ENCODE data around the gene FBXO28.
"Not testable (repeated sequence)": the region's sequence is repeated elsewhere in the genome, so short reads cannot be mapped to it uniquely, and the experiment has no call there.

Gene FBXO28, protein sequence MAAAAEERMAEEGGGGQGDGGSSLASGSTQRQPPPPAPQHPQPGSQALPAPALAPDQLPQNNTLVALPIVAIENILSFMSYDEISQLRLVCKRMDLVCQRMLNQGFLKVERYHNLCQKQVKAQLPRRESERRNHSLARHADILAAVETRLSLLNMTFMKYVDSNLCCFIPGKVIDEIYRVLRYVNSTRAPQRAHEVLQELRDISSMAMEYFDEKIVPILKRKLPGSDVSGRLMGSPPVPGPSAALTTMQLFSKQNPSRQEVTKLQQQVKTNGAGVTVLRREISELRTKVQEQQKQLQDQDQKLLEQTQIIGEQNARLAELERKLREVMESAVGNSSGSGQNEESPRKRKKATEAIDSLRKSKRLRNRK

GRCh38 chr1:224113918-224114786 is at the start of gene FBXO28:
TSS of gene FBXO28 (plus strand) at chr1:224114111. CDS start at chr1:224114130, 19 bp downstream.
- peak; percentile 94 for DNase-seq

GRCh38 chr1:224064150-224064549 is 49.8 kb upstream of the FBXO28 start:
- DNase-seq = no peak

GRCh38 chr1:224065455-224065854 is 48.5 kb upstream of the FBXO28 start:
- DNase-seq = no peak

DNA sequence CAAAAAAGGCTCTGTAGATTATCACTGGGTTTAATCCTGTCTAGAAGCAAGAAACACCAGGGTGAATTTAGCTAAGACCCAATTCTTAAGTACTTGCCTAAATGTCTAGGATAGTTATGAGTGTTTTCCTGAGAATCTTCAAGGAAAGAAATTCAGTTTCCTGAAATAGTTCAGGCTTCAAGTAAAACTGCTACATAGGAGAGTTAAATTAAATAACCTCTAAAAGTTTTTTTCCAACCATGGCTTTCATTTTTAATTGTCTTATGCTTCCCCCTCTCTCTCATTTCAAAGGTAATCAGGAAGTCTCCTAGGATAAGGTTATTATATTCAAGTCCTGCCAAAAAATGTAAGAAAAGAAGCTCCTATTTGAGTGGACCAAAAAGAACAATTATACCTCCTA is 46.7 kb upstream of the FBXO28 start:
- DNase-seq = no peak

GRCh38 chr1:224067621-224068457 is 46.1 kb upstream of the FBXO28 start:
- no peak for DNase-seq

DNA sequence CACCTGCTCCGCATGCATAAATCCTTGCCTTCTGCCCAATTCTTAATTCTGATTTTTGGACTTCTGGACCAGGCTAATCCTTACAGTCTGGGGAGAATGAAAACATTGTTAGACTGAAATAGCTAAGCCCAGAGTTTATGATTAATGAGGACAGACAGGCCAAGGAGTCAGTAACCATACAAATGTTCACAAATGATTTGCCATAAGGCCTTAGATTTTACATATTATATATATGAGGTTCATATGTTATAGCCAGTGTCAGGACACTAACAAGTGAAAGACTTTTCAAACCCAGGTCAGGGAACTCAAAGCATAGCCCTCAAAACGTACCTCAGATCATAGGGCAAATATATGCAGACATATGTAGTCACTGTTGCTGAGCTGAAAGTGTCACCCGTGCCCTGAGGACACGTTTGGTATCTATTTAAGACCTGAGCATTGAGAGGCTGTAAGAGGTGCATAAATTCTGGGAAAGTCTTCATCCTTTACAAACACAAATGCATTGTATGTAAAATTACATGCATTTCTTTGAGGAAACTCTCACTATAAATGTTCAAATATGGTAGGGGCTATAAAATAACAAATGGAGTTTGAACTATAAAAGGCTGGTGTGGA is 45.3 kb upstream of the FBXO28 start:
- no peak for DNase-seq

GRCh38 chr1:224069138-224069537 is 44.8 kb upstream of the FBXO28 start:
- DNase-seq = no peak

- no peak for DNase-seq
Measured at GRCh38 chr1:224070521-224070920, 43.4 kb upstream of the FBXO28 start.

GRCh38 chr1:224076407-224076806 is 37.5 kb upstream of the FBXO28 start:
- no peak for DNase-seq

DNA sequence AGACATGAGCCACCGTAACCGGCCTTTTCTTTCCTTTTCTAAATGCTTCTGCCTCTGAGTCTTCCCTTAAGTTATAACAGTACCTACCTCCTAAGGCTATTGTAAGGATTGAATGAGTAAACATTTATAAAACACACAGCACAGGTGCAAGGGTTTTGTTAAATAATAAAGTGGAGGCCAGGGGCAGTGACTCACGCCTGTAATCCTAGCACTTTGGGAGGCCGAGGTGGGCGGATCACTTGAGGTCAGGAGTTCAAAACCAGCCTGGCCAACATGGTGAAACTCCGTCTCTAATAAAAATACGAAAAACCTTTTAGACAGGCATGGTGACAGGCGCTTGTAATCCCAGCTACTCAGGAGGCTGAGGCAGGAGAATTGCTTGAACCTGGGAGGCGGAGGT is 34.3 kb upstream of the FBXO28 start:
- DNase-seq = not testable (repeated sequence)

- no peak for DNase-seq
Measured at GRCh38 chr1:224080115-224080774, 33.7 kb upstream of the FBXO28 start.

DNA sequence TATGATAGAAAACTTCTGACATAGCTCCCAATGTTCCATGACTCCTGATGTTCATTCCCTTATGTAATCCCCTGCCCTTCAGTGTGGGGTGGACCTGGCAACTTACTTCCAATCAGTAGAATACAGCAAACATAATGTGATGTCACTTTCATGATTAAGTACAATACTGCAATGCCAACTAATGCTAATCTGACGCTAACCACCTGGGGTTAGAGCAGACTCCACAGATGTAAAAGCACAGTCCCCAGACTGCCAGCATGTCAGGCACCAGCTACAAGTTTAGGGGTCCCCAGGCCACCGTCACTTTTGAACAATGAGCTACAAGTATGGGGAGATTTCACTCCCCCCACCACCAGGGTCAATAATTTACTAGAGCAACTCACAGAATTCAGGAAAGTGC is 32.3 kb upstream of the FBXO28 start:
- DNase-seq = no peak

DNA sequence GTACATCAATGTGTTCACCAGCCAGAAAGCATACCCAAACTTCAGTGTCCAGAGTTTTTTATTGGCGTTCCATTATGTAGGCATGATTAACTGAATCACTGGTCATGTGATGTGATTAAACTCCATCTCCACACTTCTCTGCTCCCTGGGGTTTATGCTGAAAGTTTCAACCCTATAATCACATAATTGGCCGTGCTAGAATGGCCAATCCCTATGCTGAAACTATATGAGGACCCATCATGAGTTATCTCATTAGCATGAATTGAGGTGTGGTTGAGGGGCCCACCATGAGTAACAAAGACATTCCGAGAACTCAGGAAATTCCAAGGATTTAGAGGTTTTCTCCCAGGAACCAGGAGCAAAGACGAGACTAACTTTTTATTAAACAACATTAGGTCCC is 31.8 kb upstream of the FBXO28 start:
- no peak for DNase-seq

DNA sequence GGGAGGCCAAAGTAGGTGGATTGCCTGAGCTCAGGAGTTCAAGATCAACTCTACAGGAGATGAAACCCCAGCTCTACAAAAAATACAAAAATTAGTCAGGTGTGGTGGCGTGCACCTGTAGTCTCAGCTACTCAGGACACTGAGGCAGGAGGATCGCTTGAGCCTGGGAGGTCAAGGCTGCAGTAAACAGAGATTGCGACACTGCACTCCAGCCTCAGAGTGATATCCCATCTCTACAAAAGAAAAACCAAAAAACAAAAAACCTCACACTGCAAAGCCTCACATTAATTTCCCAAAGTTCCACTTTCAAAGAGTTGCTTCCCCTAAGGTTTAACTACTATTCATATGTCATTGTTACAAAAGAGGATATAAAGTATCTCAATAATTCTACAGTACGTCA is 29.0 kb upstream of the FBXO28 start:
- no peak for DNase-seq

DNA sequence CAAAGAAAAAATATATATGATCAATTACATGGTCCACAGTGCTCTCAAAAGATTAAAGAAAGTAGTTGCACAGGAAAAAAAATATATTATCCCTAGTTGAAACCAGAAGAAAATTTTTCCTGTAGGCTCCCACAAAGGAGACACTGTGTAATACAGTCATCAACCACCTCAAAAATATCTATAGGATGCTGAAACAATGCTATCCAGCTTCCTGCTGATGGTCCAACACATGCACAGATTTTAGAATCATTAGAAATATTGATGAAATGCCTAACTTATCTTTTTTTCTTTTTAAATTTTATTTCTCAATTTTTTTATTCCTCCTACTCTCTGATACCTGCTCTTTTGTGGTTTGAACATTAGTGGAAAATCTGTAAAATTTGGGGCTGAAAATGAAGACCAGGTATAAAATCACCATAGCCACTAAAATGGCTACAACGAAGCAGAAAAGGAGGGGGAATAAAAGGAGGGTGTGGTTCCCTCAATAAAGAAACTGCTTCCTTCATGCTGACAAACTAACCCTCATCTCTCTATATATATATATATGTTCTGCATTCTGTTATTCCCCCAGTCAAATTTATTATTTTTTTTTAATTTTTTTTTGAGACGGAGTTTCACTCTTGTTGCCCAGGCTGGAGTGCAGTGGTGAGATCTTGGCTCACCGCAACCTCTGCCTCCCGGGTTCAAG is 28.3 kb upstream of the FBXO28 start:
- DNase-seq = no peak

GRCh38 chr1:224087286-224087794 is 26.6 kb upstream of the FBXO28 start:
- DNase-seq = no peak

DNA sequence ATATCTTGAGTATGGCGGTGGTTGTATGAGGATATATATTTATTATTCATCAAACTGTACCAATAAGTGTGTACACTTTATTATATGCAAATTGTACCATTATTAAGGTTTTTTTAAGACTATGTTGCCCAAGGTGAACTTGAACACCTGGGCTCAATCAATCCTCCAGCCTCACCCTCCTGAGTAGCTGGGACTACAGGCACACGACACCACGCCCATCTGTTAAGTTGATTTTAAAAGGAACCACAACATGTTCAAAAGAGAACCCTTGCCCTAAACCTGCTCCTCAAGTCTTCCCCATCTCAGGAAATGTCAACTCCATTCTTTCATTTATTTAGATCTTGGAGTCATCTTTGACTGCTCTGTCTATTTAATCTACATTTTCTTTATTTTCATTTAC is 24.3 kb upstream of the FBXO28 start:
- no peak for DNase-seq

- DNase-seq = no peak
Measured at GRCh38 chr1:224090116-224090515, 23.8 kb upstream of the FBXO28 start.

DNA sequence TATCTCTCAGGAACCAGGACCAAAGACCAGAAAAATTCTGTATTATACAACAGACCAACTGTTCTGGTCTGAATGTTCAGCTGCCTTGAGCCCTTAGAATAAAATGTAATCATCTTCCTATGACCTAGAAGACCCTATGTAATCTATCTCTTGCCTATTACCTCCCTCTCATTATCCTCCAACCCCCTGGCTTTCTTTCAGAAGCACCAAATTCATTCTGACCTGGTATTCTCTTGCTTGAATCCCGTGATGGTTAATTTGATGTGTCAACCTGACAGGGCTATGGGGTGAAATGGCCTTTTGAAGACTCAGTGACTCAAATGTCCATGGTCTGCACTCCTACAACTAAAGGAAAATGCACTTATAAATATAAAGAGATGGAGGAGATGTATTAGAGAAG is 21.8 kb upstream of the FBXO28 start:
- DNase-seq = no peak

DNA sequence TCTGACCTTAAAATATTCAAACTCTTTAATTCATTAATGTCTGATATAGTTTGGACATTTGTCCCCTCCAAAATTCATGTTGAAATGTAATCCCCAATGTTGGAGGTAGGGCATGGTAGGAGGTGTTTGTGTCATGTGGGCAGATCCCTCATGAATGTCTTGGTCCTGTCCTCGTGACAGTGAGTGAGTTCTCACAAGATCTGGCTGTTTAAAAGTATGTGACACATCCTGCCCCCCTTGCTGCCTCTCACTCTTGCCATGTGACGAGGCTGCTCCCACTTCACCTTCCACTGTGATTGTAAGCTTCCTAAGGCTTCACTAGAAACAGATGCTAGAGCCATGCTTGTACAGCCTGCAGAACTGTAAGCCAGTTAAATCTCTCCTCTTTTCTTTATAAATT is 21.3 kb upstream of the FBXO28 start:
- DNase-seq = no peak

GRCh38 chr1:224095339-224095738 is 18.6 kb upstream of the FBXO28 start:
- DNase-seq = no peak
